GM12878 (cell line): Measurements from ENCODE around the gene ADAM21. TPM values are rescaled to one million over a fixed set of nuclear protein-coding genes. Genes with fewer than 3 reads are reported as not detected.

ENCODE experiments used
- BRCA1 ChIP-seq: IDR thresholded peaks from 2 replicates; pipeline ENCODE4 v1.6.1; 2011; ENCODE audit warnings: low read depth, low read length, improper control_type of control experiment
- EGR1 ChIP-seq, 2 experiments: IDR thresholded peaks; 1 replicate in 1 of 2; 2 replicates in 1 of 2; pipeline ENCODE4 v1.6.1; 2011 to 2012; ENCODE audit warnings: low read depth in 2 of 2, low read length in 2 of 2, borderline replicate concordance in 1 of 2, mild to moderate bottlenecking in 1 of 2, moderate library complexity in 1 of 2
- EZH2 ChIP-seq: IDR thresholded peaks from 2 replicates; pipeline ENCODE4 v1.6.1; 2012; ENCODE audit warnings: low read depth, mild to moderate bottlenecking, control low read depth, inconsistent platforms, low read length, borderline replicate concordance; ENCODE audit not compliant: control insufficient read depth
- GATAD2B ChIP-seq: fragments of 450-650 bp; conservative IDR thresholded peaks from 2 replicates; pipeline ENCODE4 v1.6.1; 2017; ENCODE audit warnings: low read depth, mild to moderate bottlenecking, moderate library complexity
- KLF5 ChIP-seq: fragments of 450-650 bp; IDR thresholded peaks from 2 replicates; pipeline ENCODE4 v1.6.1; 2014; ENCODE audit warnings: mild to moderate bottlenecking; ENCODE audit not compliant: partially characterized antibody
- MTA2 ChIP-seq: fragments of 450-650 bp; IDR thresholded peaks from 2 replicates; pipeline ENCODE4 v1.6.1; 2016; ENCODE audit warnings: low read depth, mild to moderate bottlenecking, moderate library complexity
- MTA3 ChIP-seq: IDR thresholded peaks from 2 replicates; pipeline ENCODE4 v1.6.1; 2012; ENCODE audit warnings: low read length, inconsistent platforms, borderline replicate concordance
- MXI1 ChIP-seq: fragments of 150-350 bp; IDR thresholded peaks from 2 replicates; pipeline ENCODE4 v1.6.1; 2011; ENCODE audit warnings: low read depth, mild to moderate bottlenecking, inconsistent platforms, low read length, improper control_type of control experiment
- POLR2AphosphoS5 ChIP-seq: IDR thresholded peaks from 2 replicates; pipeline ENCODE4 v1.6.1; 2011; ENCODE audit warnings: mild to moderate bottlenecking, low read length, inconsistent platforms
- TCF12 ChIP-seq: IDR thresholded peaks from 2 replicates; pipeline ENCODE4 v1.6.1; 2011; ENCODE audit warnings: low read depth, mild to moderate bottlenecking, low read length
- ZNF622 ChIP-seq: fragments of 450-650 bp; IDR thresholded peaks from 2 replicates; pipeline ENCODE4 v1.6.1; 2017; ENCODE audit warnings: mild to moderate bottlenecking, inconsistent platforms
- polyA plus RNA-seq, 11 experiments: library from polyadenylated mRNA; depleted of rRNA in 4 of 11; unstranded in 6 of 11; stranded (reverse) in 5 of 11; fragments of >200 nt; fragmentation: Nextera tagmentation in 4 of 11; fragmentation: Illumina TruSeq in 1 of 11; extraction: Ambion mirVana in 4 of 11; extraction: Trizol in 1 of 11; gene quantifications; 1 replicate in 1 of 11; 2 replicates in 10 of 11; pipeline versions ENCODE4 v1.2.1 to v1.2.3, GENCODE V29; 2011 to 2016; ENCODE audit warnings: inconsistent platforms in 2 of 11, missing spikeins in 2 of 11, low read depth in 1 of 11
- total RNA-seq, 4 experiments: library from RNA; depleted of rRNA in 3 of 4; stranded (reverse); fragments of >200 nt in 3 of 4; fragmentation: Illumina TruSeq in 1 of 4; extraction: Trizol in 1 of 4; gene quantifications; 2 replicates each; pipeline versions ENCODE4 v1.2.1 to v1.2.3, GENCODE V29; 2013 to 2021
- TF ChIP-seq, protein P1 (sequence below): fragments of 450-650 bp; IDR thresholded peaks from 2 replicates; pipeline ENCODE4 v1.6.1; 2016; ENCODE audit warnings: mild to moderate bottlenecking
- TF ChIP-seq, protein P2 (sequence below): fragments of 150-350 bp; IDR thresholded peaks from 2 replicates; pipeline ENCODE4 v1.6.1; 2016; ENCODE audit warnings: low read depth, low read length
- TF ChIP-seq, protein P3 (sequence below): fragments of 450-650 bp; IDR thresholded peaks from 2 replicates; pipeline ENCODE4 v1.6.1; 2014; ENCODE audit warnings: mild to moderate bottlenecking
- TF ChIP-seq, protein P4 (sequence below): fragments of 150-350 bp; IDR thresholded peaks from 2 replicates; pipeline ENCODE4 v1.6.1; 2014; ENCODE audit warnings: mild to moderate bottlenecking, low read depth, low read length
- TF ChIP-seq, protein P5 (sequence below): fragments of 450-650 bp; formaldehyde crosslinking; IDR thresholded peaks from 2 replicates; pipeline ENCODE4 v1.4.0; 2020; ENCODE audit warnings: mild to moderate bottlenecking, moderate library complexity

The ADAM21 gene
- total and polyA plus RNA-seq, 10 of the 15 experiments (the other 5 are each of a cell fraction or from before 2014, with no cell fraction given), result 0.04 to 0.16 (median 0.13) TPM; not detected in 1

DNA sequence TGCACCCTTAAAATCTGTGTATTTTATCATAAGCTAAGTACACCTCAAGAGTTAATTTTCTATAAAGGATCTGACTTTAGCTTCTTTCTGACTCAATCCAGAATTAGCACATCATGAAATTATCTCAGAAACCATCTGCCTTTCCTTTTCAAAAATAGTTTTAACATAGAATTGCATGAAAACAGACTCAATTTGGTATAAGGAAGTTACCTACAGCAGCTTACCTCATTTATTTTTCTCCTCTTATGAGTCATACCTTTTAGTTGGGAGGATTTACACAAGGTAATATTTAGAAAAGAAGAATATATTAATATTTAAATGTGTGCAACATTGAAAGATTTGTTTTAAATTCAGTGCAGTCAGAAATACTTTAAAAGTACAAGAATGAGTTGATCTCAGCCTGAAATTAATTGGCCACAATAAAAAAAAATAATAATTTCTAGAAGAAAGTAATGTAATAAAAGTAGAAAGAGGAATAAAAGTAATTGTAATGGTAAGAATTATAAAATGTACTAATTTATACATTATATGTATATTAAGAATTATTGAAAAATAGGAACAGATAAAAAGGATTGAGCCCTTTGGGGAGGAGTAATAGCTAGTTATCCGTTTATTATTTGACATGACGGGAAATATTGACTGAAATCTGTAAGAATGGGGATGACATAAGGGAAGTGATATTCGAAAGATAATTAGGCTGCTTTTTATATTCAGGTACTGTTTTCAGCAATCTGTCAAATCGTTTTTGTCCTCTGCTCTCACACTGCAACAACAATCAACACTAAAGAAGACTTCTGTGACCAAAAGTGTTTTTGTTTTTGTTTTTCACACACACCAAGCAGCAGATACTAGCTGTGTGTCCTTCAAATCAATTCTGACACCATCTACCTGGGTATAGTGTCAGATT lies 20.5 kb downstream of the ADAM21 start (continued):
- TF ChIP-seq, protein P1, sequence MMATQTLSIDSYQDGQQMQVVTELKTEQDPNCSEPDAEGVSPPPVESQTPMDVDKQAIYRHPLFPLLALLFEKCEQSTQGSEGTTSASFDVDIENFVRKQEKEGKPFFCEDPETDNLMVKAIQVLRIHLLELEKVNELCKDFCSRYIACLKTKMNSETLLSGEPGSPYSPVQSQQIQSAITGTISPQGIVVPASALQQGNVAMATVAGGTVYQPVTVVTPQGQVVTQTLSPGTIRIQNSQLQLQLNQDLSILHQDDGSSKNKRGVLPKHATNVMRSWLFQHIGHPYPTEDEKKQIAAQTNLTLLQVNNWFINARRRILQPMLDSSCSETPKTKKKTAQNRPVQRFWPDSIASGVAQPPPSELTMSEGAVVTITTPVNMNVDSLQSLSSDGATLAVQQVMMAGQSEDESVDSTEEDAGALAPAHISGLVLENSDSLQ, result peak; percentile 40; the same call in 1 of the 2 replicates
- TF ChIP-seq MXI1 (no peak), BRCA1 (no peak), EZH2 (no peak), MTA3 (no peak), EGR1 (IDR thresholded peaks at IDR 0.05; ENCODE audit: borderline replicate concordance in 1 of 2, low read depth in 2 of 2, low read length in 2 of 2) (no peak), POLR2AphosphoS5 (no peak), KLF5 (no peak), GATAD2B (no peak), MTA2 (peak; percentile 90), ZNF622 (no peak), TCF12 (no peak)
- TF ChIP-seq, protein P2, sequence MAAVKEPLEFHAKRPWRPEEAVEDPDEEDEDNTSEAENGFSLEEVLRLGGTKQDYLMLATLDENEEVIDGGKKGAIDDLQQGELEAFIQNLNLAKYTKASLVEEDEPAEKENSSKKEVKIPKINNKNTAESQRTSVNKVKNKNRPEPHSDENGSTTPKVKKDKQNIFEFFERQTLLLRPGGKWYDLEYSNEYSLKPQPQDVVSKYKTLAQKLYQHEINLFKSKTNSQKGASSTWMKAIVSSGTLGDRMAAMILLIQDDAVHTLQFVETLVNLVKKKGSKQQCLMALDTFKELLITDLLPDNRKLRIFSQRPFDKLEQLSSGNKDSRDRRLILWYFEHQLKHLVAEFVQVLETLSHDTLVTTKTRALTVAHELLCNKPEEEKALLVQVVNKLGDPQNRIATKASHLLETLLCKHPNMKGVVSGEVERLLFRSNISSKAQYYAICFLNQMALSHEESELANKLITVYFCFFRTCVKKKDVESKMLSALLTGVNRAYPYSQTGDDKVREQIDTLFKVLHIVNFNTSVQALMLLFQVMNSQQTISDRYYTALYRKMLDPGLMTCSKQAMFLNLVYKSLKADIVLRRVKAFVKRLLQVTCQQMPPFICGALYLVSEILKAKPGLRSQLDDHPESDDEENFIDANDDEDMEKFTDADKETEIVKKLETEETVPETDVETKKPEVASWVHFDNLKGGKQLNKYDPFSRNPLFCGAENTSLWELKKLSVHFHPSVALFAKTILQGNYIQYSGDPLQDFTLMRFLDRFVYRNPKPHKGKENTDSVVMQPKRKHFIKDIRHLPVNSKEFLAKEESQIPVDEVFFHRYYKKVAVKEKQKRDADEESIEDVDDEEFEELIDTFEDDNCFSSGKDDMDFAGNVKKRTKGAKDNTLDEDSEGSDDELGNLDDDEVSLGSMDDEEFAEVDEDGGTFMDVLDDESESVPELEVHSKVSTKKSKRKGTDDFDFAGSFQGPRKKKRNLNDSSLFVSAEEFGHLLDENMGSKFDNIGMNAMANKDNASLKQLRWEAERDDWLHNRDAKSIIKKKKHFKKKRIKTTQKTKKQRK, result no peak
- TF ChIP-seq, protein P3, sequence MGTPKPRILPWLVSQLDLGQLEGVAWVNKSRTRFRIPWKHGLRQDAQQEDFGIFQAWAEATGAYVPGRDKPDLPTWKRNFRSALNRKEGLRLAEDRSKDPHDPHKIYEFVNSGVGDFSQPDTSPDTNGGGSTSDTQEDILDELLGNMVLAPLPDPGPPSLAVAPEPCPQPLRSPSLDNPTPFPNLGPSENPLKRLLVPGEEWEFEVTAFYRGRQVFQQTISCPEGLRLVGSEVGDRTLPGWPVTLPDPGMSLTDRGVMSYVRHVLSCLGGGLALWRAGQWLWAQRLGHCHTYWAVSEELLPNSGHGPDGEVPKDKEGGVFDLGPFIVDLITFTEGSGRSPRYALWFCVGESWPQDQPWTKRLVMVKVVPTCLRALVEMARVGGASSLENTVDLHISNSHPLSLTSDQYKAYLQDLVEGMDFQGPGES, result no peak
- TF ChIP-seq, protein P4, sequence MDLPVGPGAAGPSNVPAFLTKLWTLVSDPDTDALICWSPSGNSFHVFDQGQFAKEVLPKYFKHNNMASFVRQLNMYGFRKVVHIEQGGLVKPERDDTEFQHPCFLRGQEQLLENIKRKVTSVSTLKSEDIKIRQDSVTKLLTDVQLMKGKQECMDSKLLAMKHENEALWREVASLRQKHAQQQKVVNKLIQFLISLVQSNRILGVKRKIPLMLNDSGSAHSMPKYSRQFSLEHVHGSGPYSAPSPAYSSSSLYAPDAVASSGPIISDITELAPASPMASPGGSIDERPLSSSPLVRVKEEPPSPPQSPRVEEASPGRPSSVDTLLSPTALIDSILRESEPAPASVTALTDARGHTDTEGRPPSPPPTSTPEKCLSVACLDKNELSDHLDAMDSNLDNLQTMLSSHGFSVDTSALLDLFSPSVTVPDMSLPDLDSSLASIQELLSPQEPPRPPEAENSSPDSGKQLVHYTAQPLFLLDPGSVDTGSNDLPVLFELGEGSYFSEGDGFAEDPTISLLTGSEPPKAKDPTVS, result no peak
- TF ChIP-seq, protein P5, sequence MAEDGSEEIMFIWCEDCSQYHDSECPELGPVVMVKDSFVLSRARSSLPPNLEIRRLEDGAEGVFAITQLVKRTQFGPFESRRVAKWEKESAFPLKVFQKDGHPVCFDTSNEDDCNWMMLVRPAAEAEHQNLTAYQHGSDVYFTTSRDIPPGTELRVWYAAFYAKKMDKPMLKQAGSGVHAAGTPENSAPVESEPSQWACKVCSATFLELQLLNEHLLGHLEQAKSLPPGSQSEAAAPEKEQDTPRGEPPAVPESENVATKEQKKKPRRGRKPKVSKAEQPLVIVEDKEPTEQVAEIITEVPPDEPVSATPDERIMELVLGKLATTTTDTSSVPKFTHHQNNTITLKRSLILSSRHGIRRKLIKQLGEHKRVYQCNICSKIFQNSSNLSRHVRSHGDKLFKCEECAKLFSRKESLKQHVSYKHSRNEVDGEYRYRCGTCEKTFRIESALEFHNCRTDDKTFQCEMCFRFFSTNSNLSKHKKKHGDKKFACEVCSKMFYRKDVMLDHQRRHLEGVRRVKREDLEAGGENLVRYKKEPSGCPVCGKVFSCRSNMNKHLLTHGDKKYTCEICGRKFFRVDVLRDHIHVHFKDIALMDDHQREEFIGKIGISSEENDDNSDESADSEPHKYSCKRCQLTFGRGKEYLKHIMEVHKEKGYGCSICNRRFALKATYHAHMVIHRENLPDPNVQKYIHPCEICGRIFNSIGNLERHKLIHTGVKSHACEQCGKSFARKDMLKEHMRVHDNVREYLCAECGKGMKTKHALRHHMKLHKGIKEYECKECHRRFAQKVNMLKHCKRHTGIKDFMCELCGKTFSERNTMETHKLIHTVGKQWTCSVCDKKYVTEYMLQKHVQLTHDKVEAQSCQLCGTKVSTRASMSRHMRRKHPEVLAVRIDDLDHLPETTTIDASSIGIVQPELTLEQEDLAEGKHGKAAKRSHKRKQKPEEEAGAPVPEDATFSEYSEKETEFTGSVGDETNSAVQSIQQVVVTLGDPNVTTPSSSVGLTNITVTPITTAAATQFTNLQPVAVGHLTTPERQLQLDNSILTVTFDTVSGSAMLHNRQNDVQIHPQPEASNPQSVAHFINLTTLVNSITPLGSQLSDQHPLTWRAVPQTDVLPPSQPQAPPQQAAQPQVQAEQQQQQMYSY (CRISPR knock-in tag), result no peak
